ENCODE measurements around the gene PRRG4. TPM values are rescaled to one million over a fixed set of nuclear protein-coding genes. Genes with fewer than 3 reads are reported as not detected.

PRRG4 gene
- total RNA-seq, 1 donor from 2014 or later = 0.33 TPM

- H3K4me3 ChIP-seq = no peak overlapping the region
- H3K27ac ChIP-seq (replicated peaks) = no peak overlapping the region
- H3K27me3 ChIP-seq (ENCODE audit: low read depth) = peaks cover 19% of the 10 kb centered on the region
- intact Hi-C loops (cut with micrococcal nuclease) = no loop called here
- no peak for DNase-seq
- peaks cover 8% of the 10 kb centered on the region for H3K9me3 ChIP-seq (replicated peaks)
- peak; percentile 32 for TF ChIP-seq CTCF (IDR thresholded peaks at IDR 0.05; ENCODE audit: borderline replicate concordance)
- H3K36me3 ChIP-seq = no peaks in the 10 kb centered on the region
- H3K4me1 ChIP-seq = no peaks in the 10 kb centered on the region
Measured at GRCh38 chr11:32870676-32871075, 40.9 kb downstream of the PRRG4 start.

GRCh38 chr11:32874132-32874531 is 44.4 kb downstream of the PRRG4 start:
- no peaks in the 10 kb centered on the region for H3K4me1 ChIP-seq
- H3K27me3 ChIP-seq (ENCODE audit: low read depth) = peaks cover 25% of the 10 kb centered on the region
- H3K27ac ChIP-seq (replicated peaks) = no peak overlapping the region
- TF ChIP-seq CTCF (IDR thresholded peaks at IDR 0.05; ENCODE audit: borderline replicate concordance) = no peak
- H3K36me3 ChIP-seq = no peaks in the 10 kb centered on the region
- DNase-seq = no peak
- no peaks in the 10 kb centered on the region for H3K9me3 ChIP-seq (replicated peaks)
- intact Hi-C loops (cut with micrococcal nuclease) = no loop called here
- H3K4me3 ChIP-seq = no peak overlapping the region

GRCh38 chr11:32881286-32881685 is 51.6 kb downstream of the PRRG4 start:
- Histone ChIP-seq H3K4me1 (no peaks in the 10 kb centered on the region), H3K9me3 (replicated peaks) (no peaks in the 10 kb centered on the region), H3K36me3 (no peaks in the 10 kb centered on the region), H3K27ac (replicated peaks) (no peak overlapping the region), H3K27me3 (ENCODE audit: low read depth) (peaks cover 9% of the 10 kb centered on the region), H3K4me3 (no peak overlapping the region)
- TF ChIP-seq CTCF (IDR thresholded peaks at IDR 0.05; ENCODE audit: borderline replicate concordance) = no peak
- no peak for DNase-seq
- intact Hi-C loops (cut with micrococcal nuclease) = no loop called here

- TF ChIP-seq CTCF (IDR thresholded peaks at IDR 0.05; ENCODE audit: borderline replicate concordance) = no peak
- intact Hi-C loops (cut with micrococcal nuclease) = no loop called here
Measured at GRCh38 chr11:32883421-32883820, 53.7 kb downstream of the PRRG4 start.

GRCh38 chr11:32884023-32884422 is 54.3 kb downstream of the PRRG4 start:
- intact Hi-C loops (cut with micrococcal nuclease) = no loop called here
- H3K4me1 ChIP-seq = no peaks in the 10 kb centered on the region

More at GRCh38 chr11:32883421-32883820, 53.7 kb downstream of the PRRG4 start:
- no peak overlapping the region for H3K27ac ChIP-seq (replicated peaks)
- no peak for DNase-seq
- peaks cover 6% of the 10 kb centered on the region for H3K27me3 ChIP-seq (ENCODE audit: low read depth)
- H3K9me3 ChIP-seq (replicated peaks) = no peaks in the 10 kb centered on the region
- H3K4me1 ChIP-seq = no peaks in the 10 kb centered on the region
- no peaks in the 10 kb centered on the region for H3K36me3 ChIP-seq
- no peak overlapping the region for H3K4me3 ChIP-seq

More at GRCh38 chr11:32884023-32884422, 54.3 kb downstream of the PRRG4 start:
- Histone ChIP-seq H3K4me3 (no peak overlapping the region), H3K27ac (replicated peaks) (no peak overlapping the region), H3K36me3 (no peaks in the 10 kb centered on the region), H3K27me3 (ENCODE audit: low read depth) (peaks cover 6% of the 10 kb centered on the region), H3K9me3 (replicated peaks) (no peaks in the 10 kb centered on the region)
- no peak for DNase-seq
- no peak for TF ChIP-seq CTCF (IDR thresholded peaks at IDR 0.05; ENCODE audit: borderline replicate concordance)
